Measurements from ENCODE around the gene SLC18A2.

Gene SLC18A2

GRCh38 chr10:117306674-117307073, 65.8 kb downstream of the SLC18A2 start:
- in situ Hi-C loops (cut with HindIII; ENCODE audit: low sequenced_read_pairs), result no loop called here

- in situ Hi-C loops (cut with HindIII; ENCODE audit: low sequenced_read_pairs), result no loop called here
Observed at GRCh38 chr10:117311261-117311660, 70.3 kb downstream of the SLC18A2 start.

- in situ Hi-C loops (cut with HindIII; ENCODE audit: low sequenced_read_pairs), result no loop called here
Observed at GRCh38 chr10:117312430-117312829, 71.5 kb downstream of the SLC18A2 start.

- in situ Hi-C loops (cut with HindIII; ENCODE audit: low sequenced_read_pairs), result no loop called here
Observed at GRCh38 chr10:117313641-117314040, 72.7 kb downstream of the SLC18A2 start.

- in situ Hi-C loops (cut with HindIII; ENCODE audit: low sequenced_read_pairs), result no loop called here
Observed at GRCh38 chr10:117316701-117317100, 75.8 kb downstream of the SLC18A2 start.

- in situ Hi-C loops (cut with HindIII; ENCODE audit: low sequenced_read_pairs), result no loop called here
Observed at GRCh38 chr10:117318909-117319308, 78.0 kb downstream of the SLC18A2 start.

- in situ Hi-C loops (cut with HindIII; ENCODE audit: low sequenced_read_pairs), result no loop called here
Observed at GRCh38 chr10:117320050-117320665, 79.2 kb downstream of the SLC18A2 start.

- in situ Hi-C loops (cut with HindIII; ENCODE audit: low sequenced_read_pairs), result no loop called here
Observed at GRCh38 chr10:117322260-117322659, 81.3 kb downstream of the SLC18A2 start.

- in situ Hi-C loops (cut with HindIII; ENCODE audit: low sequenced_read_pairs), result no loop called here
Observed at GRCh38 chr10:117324367-117324766, 83.5 kb downstream of the SLC18A2 start.

- in situ Hi-C loops (cut with HindIII; ENCODE audit: low sequenced_read_pairs), result loop anchor here (5.0 kb wide), 1 partner anchor 40 kb away; no protein-coding TSS in a partner anchor
Observed at GRCh38 chr10:117327262-117327661, 86.3 kb downstream of the SLC18A2 start.
